CD14-positive monocyte (primary cell): Measurements from ENCODE around the gene SHLD1. TPM values are rescaled to one million over a fixed set of nuclear protein-coding genes. Genes with fewer than 3 reads are reported as not detected.
A peak's percentile ranks its signal among the peaks of the same experiment; 100 is the strongest.

ENCODE experiments used
- DNase-seq, 3 donors: peaks; one replicate each; pipeline ENCODE4 v3.0.0-alpha.2; 2011 to 2022
- H2AFZ ChIP-seq: 2 replicates; pipeline ENCODE4 v1.6.0; 2012; ENCODE audit warnings: mild to moderate bottlenecking, low read depth, low read length, inconsistent platforms; ENCODE audit not compliant: insufficient read depth, poor library complexity, severe bottlenecking
- H3K27ac ChIP-seq, 2 donors: 1 replicate in 1 of 2; 2 replicates in 1 of 2; pipeline ENCODE4 v1.5.1; 2012 to 2013; ENCODE audit warnings: low read length in 2 of 2, control low read depth in 1 of 2, inconsistent platforms in 1 of 2, low read depth in 1 of 2, mild to moderate bottlenecking in 1 of 2
- H3K27me3 ChIP-seq, 2 donors: one replicate each; pipeline versions ENCODE4 v1.6.0 to v1.6.1; 2011 to 2013; ENCODE audit warnings: low read length in 2 of 2; ENCODE audit not compliant: control insufficient read depth in 2 of 2, insufficient read depth in 2 of 2
- H3K36me3 ChIP-seq, 2 donors: replicated peaks in 1 of 2; 1 replicate in 1 of 2; 2 replicates in 1 of 2; pipeline versions ENCODE4 v1.5.1 to v1.6.1; 2012 to 2013; ENCODE audit warnings: low read length in 2 of 2, control low read depth in 1 of 2, inconsistent platforms in 1 of 2, mild to moderate bottlenecking in 1 of 2; ENCODE audit not compliant: insufficient read depth in 2 of 2, control insufficient read depth in 1 of 2
- H3K4me1 ChIP-seq, 2 donors: 1 replicate in 1 of 2; 2 replicates in 1 of 2; pipeline versions ENCODE4 v1.5.1 to v1.6.1; 2012 to 2013; ENCODE audit warnings: low read length in 2 of 2, control low read depth in 1 of 2, inconsistent platforms in 1 of 2, mild to moderate bottlenecking in 1 of 2, moderate library complexity in 1 of 2; ENCODE audit not compliant: insufficient read depth in 2 of 2, control insufficient read depth in 1 of 2
- H3K4me2 ChIP-seq: replicated peaks from 2 replicates; pipeline ENCODE3; 2012; ENCODE audit warnings: low read length, moderate library complexity, mild to moderate bottlenecking; ENCODE audit not compliant: poor library complexity, severe bottlenecking; ENCODE audit errors: extremely low read depth
- H3K4me3 ChIP-seq, 3 experiments: fragments of 200-600 bp in 1 of 3; sonication (generic) in 1 of 3; replicated peaks in 1 of 3; 1 replicate in 2 of 3; 2 replicates in 1 of 3; pipeline ENCODE4 v1.5.1; 2011 to 2013; ENCODE audit warnings: low read length in 3 of 3, mild to moderate bottlenecking in 3 of 3, control low read depth in 2 of 3, low read depth in 2 of 3, inconsistent platforms in 1 of 3, moderate library complexity in 1 of 3
- H3K79me2 ChIP-seq: 2 replicates; pipeline ENCODE4 v1.6.0; 2012; ENCODE audit warnings: mild to moderate bottlenecking, control low read depth, inconsistent platforms, low read length, moderate library complexity; ENCODE audit not compliant: insufficient read depth
- H3K9ac ChIP-seq: 2 replicates; pipeline ENCODE4 v1.6.0; 2017; ENCODE audit warnings: low read length, mild to moderate bottlenecking; ENCODE audit not compliant: insufficient read depth, poor library complexity, severe bottlenecking
- H3K9me3 ChIP-seq, 2 donors: replicated peaks in 1 of 2; 1 replicate in 1 of 2; 2 replicates in 1 of 2; pipeline versions ENCODE4 v1.5.1 to v1.6.1; 2012 to 2013; ENCODE audit warnings: low read length in 2 of 2, control low read depth in 1 of 2; ENCODE audit not compliant: control insufficient read depth in 1 of 2, insufficient read depth in 1 of 2
- H4K20me1 ChIP-seq: 2 replicates; pipeline ENCODE4 v1.6.0; 2012; ENCODE audit warnings: mild to moderate bottlenecking, low read length, control low read depth, moderate library complexity; ENCODE audit not compliant: insufficient read depth
- H3K27ac Mint-ChIP-seq, 7 donors: one replicate each; pipeline ENCODE4 v1.8.0; 2020; ENCODE audit warnings: mild to moderate bottlenecking in 7 of 7, mixed read lengths in 7 of 7, moderate library complexity in 6 of 7, inconsistent platforms in 2 of 7
- H3K27me3 Mint-ChIP-seq, 3 donors: one replicate each; pipeline ENCODE4 v1.8.0; 2021 to 2022; ENCODE audit warnings: low read depth in 3 of 3, mild to moderate bottlenecking in 3 of 3, mixed read lengths in 3 of 3, moderate library complexity in 3 of 3, inconsistent platforms in 1 of 3
- H3K36me3 Mint-ChIP-seq, 2 donors: one replicate each; pipeline ENCODE4 v1.8.0; 2020; ENCODE audit warnings: mixed read lengths in 2 of 2, inconsistent platforms in 1 of 2, mild to moderate bottlenecking in 1 of 2
- H3K4me1 Mint-ChIP-seq: one replicate; pipeline ENCODE4 v1.8.0; 2020; ENCODE audit warnings: mild to moderate bottlenecking, mixed read lengths
- H3K4me3 Mint-ChIP-seq, 2 donors: one replicate each; pipeline ENCODE4 v1.8.0; 2020; ENCODE audit warnings: mild to moderate bottlenecking in 2 of 2, mixed read lengths in 2 of 2, moderate library complexity in 1 of 2
- H3K9me3 Mint-ChIP-seq, 7 donors: one replicate each; pipeline ENCODE4 v1.8.0; 2020 to 2022; ENCODE audit warnings: mixed read lengths in 7 of 7, mild to moderate bottlenecking in 6 of 7, moderate library complexity in 6 of 7, inconsistent platforms in 2 of 7
- WGBS: methylation state at CpG from one replicate; pipeline ENCODE4 v1.1.5; 2013; ENCODE audit warnings: missing lambda C conversion rate; ENCODE audit not compliant: insufficient coverage; 5-methylcytosine and 5-hydroxymethylcytosine counted together
- intact Hi-C, 2 donors: fragments of 100-400 bp; cut with micrococcal nuclease; formaldehyde crosslinking; loops; one replicate each; pipeline versions ENCODE4 v1.15.0 to v1.15.1; 2023
- polyA plus RNA-seq, 3 donors: library from polyadenylated mRNA; depleted of rRNA in 1 of 3; unstranded in 2 of 3; stranded (reverse) in 1 of 3; fragments of 300-500 nt in 2 of 3; fragments of >200 nt in 1 of 3; fragmentation: Illumina TruSeq in 2 of 3; gene quantifications; 1 replicate in 2 of 3; 2 replicates in 1 of 3; pipeline ENCODE4 v1.2.3, GENCODE V29; 2012 to 2021
- TF ChIP-seq, protein P1 (sequence below): fragments of 200-600 bp; IDR thresholded peaks from one replicate; pipeline ENCODE4 v1.8.0; 2022; ENCODE audit warnings: antibody characterized with exemption, mild to moderate bottlenecking

The SHLD1 gene
- polyA plus RNA-seq, 3 donors, result 8.3 to 12.7 (median 11.5) TPM

DNA sequence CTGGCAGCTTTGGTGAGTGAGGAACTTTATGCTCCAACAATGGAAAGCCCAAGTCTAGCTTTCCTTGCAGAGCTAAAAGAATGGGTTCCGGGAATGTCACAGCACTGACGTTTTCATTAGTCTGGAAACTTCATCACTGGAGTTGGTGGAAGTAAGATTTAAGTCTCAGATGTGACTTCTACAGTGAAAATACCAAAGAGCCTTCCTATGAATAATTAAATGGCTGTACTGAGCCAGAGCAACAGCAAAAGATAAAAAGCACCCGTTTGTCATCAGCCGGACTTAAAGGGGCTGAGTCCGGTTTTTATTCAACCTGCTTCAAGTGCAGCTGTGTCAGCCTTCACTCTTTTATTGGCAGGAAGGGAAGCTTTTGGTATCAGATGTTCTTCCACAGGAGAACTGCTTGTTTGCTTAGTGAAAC is 46.5 kb upstream of the SHLD1 start:
- Histone ChIP-seq H3K9ac (no peak overlapping the region), H4K20me1 (no peaks in the 10 kb centered on the region), H3K27me3 (no peaks in the 10 kb centered on the region), H3K9me3 (no peaks in the 10 kb centered on the region), H3K4me2 (no peak overlapping the region), H3K4me1 (peaks cover 7 to 11% of the 10 kb centered on the region in 2 donors), H3K27ac (no peak overlapping the region), H3K4me3 (no peak overlapping the region), H2AFZ (no peak overlapping the region), H3K79me2 (no peaks in the 10 kb centered on the region), H3K36me3 (no peaks in the 10 kb centered on the region)
- Mint-ChIP-seq H3K4me3 (no peak overlapping the region), H3K27ac (no peak overlapping the region), H3K9me3 (peaks cover 0 to 3% (median 0%) of the 10 kb centered on the region in 7 donors), H3K27me3 (peaks cover 2 to 4% (median 3%) of the 10 kb centered on the region in 3 donors), H3K4me1 (peaks cover 11% of the 10 kb centered on the region), H3K36me3 (no peaks in the 10 kb centered on the region)
- TF ChIP-seq, protein P1, sequence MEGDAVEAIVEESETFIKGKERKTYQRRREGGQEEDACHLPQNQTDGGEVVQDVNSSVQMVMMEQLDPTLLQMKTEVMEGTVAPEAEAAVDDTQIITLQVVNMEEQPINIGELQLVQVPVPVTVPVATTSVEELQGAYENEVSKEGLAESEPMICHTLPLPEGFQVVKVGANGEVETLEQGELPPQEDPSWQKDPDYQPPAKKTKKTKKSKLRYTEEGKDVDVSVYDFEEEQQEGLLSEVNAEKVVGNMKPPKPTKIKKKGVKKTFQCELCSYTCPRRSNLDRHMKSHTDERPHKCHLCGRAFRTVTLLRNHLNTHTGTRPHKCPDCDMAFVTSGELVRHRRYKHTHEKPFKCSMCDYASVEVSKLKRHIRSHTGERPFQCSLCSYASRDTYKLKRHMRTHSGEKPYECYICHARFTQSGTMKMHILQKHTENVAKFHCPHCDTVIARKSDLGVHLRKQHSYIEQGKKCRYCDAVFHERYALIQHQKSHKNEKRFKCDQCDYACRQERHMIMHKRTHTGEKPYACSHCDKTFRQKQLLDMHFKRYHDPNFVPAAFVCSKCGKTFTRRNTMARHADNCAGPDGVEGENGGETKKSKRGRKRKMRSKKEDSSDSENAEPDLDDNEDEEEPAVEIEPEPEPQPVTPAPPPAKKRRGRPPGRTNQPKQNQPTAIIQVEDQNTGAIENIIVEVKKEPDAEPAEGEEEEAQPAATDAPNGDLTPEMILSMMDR, result no peak
- 80% methylated on average over 3 of the region's 5 CpGs for WGBS
- intact Hi-C loops, result no loop called here
- no peak for DNase-seq

DNA sequence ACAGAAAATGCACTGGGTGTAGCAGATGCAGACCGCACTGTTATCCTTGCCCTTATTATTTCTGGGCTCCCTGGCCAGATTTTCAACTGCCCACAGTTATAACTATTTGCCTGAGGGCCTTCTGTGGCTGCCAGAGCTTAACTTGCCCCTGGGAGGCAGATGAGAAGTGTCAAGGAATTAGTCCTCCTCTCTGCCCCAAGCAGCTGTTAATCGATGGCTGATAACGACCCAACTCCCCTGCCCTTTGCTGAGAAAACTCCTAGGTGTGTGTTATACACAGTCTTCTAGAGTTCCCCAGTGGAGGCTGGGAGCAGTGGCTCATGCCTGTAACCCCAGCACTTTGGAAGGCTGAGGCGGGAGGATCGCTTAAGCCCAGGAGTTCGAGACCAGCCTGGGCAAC is 44.4 kb upstream of the SHLD1 start:
- H4K20me1 ChIP-seq, result no peaks in the 10 kb centered on the region
- H3K4me1 ChIP-seq, result peaks cover 7 to 11% of the 10 kb centered on the region in 2 donors
- no peak overlapping the region for H3K27ac ChIP-seq
- no peak overlapping the region for H3K4me2 ChIP-seq
- no peak overlapping the region for H3K27ac Mint-ChIP-seq
- no peaks in the 10 kb centered on the region for H3K36me3 ChIP-seq
- intact Hi-C loops, result loop anchor here in 1 of 2 donors (5.0 kb wide), 1 partner anchor 36 kb away; no protein-coding TSS in a partner anchor
- no peaks in the 10 kb centered on the region for H3K79me2 ChIP-seq
- no peaks in the 10 kb centered on the region for H3K36me3 Mint-ChIP-seq
- peaks cover 2 to 9% (median 2%) of the 10 kb centered on the region in 3 donors for H3K27me3 Mint-ChIP-seq
- H3K9ac ChIP-seq, result no peak overlapping the region
- 90% methylated on average over 2 of the region's 6 CpGs for WGBS
- peaks cover 0 to 3% (median 0%) of the 10 kb centered on the region in 7 donors for H3K9me3 Mint-ChIP-seq
- peaks cover 0 to 2% of the 10 kb centered on the region in 2 donors for H3K27me3 ChIP-seq
- DNase-seq, result no peak
- no peaks in the 10 kb centered on the region for H3K9me3 ChIP-seq
- H2AFZ ChIP-seq, result peak overlapping the region; percentile 39
- TF ChIP-seq, protein P1, result no peak
- H3K4me3 ChIP-seq, result no peak overlapping the region
- H3K4me3 Mint-ChIP-seq, result no peak overlapping the region
- H3K4me1 Mint-ChIP-seq, result peaks cover 11% of the 10 kb centered on the region
